ENCODE results near the gene BEGAIN.

Gene BEGAIN

DNA sequence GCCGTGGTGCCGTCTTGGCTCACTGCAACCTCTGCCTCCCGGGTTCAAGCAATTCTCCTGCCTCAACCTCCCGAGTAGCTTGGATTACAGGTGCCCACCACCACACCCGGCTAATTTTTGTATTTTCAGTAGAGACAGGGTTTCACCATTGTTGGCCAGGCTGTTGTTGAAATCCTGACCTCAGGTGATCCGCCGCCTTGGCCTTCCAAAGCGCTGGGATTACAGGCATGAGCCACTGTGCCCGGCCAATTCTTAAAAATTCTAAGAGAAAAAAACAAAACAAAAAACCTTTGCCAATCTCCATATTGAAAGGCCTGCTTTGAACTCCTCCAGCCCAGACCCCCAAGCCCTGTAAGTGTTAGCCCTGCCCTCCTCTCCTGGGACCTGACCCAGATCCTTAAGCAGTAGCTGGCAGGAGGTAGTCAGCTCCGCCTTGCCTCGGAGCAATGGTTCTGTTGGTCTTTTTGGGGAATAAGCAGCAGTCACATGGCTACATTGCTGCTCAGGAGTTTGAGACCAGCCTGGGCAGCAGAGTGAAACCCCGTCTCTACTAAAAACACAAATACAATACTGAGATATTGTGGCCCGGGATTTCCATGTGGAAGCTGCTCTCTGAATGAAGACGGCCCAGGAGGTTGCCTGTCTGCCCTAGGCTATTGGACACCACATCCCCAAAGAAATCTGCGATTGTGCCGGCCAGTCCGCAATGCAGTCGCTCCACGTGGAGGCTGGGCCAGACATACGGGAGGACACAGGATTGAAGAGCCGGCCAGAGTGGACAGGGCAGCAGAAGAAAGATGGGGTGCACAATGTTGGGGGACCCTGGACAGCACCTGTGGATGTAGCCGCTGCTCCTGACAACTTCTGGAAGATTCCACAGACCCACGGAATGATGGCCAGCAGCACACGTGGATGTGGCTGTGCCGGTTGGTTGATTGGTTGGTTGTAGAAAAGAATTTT, 28.8 kb upstream of the BEGAIN start:
- DNase-seq, result no peak

DNA sequence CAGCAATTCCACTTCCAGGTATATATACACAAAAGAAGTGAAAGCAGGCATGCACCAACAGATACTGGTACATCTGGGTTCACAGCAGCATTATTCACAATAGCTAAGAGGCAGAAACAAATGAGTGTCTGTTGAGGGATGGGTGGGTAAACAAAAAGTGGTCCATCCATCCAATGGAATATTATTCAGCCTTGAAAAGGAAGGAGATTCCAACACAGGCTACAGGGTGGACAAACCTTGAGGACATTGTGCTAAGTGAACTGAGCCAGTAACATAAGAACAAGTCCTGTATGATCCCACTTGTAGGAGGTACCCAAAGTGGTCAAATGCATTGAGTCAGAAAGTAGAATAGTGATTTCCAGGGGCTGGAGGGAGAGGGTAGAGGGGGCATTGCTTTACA, 27.6 kb upstream of the BEGAIN start:
- no peak for DNase-seq

DNA sequence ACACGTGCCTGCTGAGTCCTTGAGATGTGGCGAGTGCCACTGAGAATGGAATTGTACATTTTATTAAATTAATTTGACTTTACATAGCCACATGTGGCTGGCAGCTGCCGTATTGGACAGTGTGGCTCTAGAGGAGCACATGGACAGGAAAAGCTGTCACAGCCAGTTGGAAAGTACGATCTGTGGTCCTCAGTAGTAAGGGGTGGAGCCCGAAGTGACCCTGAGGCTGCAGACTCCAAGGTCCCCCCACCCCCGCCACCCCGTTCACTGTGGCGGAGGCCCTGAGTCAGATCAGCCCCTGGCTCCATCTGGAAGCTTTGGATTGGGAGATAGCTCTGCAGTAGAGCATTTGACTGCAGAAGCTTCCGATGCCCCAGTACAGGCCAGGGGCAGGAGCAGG, 25.8 kb upstream of the BEGAIN start:
- no peak for DNase-seq

DNA sequence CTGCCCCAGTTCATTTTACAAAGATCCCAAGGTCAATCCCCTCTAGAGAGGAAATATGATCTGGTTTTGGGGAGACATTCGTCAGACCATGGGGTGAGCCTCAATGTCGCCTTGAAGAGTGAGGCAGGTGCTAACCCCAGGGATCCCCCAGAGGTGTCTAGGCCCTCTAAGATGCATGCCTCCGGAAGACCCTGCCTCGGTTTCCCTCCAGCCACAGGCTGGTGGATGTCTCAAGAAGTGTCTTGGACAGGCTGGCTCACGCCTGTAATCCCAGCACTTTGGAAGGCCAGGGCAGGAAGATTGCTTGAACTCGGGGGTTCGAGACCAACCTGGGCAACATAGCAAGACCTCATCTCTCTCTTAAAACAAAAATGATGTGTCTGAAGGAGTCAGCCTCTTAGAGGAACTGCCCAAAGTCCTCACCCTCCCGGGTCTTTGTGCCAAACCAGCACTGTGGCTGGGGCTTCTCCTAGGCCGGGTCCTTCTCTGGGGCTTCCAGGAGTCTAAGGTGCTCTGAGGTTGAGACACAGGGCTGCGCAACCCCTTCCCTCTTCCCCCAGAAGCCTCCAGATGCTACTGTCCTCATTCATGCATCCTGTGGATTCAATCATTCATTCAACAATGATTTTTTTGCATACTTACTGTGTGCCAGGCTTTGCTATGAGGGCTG, 24.7 kb upstream of the BEGAIN start:
- DNase-seq, result no peak

DNA sequence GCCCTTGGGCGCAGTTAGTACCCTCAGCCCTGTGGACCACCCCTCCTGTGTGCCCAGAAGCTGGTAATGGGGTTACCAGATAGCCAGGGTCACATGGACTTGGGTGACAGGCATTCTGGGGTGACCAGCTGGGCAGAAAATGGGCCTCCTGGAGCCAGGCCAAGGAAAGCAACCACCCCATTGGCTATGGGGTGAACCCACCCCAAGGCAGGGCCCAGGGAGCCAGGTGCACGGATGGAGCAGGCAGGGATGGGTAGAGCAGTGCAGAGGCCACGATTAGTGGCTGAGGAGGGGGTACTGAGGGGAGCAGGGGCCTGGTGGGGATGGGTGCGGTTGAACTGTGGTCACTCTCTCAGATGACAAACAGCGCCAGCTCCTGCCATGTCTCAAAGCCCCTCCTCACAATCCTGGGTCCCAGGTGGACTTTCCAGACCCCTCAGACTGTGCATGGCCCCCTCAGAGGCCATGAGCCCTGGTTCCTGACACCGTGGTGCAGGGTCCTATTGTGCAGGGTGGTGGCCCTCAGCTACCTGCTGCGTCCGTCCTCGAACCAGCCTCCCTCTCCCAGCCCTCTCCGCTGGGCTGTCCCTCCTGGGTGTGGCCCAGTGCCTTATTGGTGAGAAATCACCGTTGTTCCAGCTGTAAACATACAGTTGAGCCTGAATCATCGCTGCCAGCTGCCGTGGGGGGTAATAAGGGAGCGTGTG, 23.4 kb upstream of the BEGAIN start:
- DNase-seq, result no peak

DNA sequence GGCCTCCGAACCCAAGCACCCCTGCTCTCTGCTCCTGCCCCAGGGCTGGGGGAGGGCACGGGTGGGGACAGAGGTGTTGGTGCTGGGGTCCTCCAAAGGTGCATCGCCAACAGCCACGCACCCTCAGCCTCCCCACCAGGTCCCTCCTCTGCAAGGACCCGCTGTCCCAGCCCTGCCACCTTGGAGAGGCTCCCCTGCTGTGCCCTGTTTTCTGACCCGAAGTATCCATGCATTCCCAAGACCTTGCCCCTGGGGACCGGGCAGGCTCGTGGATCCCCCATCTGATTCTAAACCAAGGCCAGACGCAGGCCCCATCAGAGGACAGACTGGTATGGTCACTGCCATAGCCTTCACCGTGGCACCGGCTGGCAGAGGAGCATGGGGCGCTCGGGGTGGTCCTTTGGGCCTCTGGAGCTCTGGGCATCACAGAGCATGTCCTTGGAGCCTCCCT, 22.7 kb upstream of the BEGAIN start:
- no peak for DNase-seq

DNA sequence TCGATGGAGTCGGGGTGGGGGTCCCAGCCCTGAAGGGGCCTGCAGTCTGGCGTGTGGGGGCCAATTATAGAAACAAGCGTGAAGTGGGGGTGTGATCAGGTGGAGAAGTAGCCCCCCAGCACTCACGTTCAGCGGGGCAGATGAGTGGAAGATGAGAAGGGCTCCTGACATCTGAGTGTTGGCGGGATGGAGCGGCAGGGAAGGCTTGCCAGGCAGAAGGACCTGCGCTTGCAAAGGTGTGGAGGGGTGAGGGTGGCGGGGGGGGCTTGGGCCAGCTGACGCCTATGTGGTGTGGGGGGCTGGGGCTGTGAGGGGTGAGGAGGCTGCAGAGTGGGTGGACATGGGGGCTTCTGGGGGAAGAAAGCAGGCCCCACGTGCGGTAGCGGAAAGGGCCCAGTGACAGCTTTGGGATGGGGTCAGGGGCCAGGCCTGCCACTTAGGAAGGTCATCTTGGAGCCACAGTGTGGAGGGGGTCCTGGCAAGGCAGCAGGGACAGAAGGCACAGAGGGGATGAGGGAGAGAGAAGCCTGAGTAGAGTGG, 22.2 kb upstream of the BEGAIN start:
- no peak for DNase-seq

DNA sequence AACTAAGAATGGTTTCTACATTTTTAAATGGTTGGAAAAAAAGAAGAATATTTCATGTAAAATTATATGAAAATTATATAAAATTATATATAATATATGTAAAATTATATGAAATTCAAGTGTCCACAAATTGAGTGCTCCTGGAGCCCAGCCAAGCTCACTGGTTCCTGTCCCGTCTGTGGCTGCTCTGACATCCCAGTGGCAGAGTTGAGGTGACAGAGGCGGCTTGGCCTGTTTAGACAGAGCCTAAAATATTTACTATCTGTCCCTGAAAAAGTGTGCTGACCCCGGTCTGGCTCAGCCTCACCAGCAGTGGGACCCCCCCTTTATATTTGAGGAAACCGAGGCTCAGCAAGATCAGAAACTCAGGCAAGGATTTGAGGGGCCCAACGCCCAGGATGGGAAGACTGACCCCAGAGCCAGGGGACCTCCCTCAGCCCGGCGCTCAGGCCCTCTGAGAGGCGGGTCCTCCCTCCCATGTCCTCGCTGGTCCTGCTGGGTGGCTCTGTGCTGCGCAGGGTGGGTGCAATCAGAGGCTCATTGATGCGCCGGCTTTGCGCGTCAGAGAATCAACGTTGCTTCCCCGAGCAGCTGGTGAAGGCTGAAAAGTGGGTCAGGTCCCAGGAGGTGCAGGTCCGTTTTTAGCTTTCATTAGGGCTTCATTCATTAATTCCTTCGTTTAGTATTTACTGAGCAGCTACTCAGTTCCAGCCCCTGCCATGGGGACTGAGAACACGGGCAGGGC, 21.5 kb upstream of the BEGAIN start:
- no peak for DNase-seq

DNA sequence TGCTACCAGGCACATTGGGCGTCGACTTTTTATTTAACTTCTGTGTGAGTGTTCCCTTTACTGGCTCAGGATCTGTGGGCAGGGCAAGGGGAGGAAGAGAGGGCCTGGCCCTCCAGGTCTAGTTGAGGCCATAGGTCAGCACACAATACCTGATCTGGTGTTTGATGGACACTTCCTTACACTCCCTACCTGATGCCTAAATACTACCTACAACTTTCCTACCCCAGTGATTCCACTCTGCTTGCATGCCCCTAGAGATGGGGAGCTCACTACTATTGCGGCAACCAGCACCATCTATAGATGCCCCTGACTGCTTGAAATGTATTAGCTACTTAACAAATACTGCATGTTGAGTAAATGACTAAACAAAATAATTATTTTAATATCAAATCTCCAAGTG, 20.8 kb upstream of the BEGAIN start:
- no peak for DNase-seq

DNA sequence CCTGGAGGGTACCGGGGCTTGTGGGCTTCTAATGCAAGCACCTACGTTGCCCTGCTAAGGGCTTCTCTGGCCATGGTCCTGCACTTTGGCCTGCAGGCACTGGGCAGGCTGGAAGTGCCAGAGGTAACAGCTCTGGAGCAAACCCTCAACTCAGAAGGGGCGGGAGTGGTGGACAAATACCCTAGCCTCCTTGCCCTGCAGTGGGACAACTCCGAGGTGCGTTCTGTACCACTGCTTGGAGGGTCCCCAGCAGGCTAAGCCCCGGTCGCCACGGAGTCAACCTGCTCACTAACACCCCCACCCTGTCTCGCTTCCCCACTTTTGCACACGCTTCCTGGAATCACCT, 20.4 kb upstream of the BEGAIN start:
- DNase-seq, result no peak

DNA sequence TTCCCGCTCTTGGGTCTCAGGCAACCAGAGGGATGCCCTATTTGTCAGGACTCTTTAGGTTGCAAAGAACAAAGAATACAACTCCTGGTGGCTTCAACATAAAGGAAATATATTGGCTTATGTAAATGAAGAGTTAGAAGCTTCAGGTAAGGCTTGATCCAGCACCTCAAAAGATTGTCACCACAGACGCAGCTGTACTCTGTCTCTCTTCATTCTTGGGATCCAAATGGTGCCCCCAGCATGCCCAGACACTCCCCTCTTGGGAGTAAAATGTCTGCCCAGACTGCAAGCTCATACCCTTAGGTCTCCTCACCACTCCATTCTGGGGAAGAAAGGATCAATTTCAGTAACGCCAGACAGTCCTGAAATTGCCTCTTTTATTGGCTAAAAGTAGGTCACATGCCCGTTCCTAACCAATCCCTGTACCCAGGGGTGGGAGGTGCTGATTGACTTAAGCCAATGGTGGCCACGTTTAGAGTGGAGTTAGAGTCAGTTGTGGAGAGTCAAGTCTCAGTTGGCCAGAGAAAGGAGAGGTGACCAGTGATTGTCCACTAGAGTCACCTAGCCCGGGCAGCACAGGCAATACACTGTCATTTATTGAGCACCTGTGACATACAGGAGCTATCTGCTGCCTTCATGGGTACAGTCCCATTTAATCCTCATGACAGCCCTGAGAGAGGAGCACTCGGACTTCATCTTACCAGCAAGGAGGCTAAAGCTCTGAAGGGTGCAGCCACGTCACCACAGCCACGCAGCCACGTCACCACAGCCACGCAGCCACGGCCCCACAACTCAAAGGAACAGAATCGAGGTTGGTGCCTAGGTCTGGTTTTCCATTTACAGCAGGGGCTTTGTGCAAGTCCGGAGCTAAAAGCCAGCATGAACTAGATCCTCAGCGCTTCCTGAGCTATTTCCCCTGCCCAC, 19.7 kb upstream of the BEGAIN start:
- DNase-seq, result no peak

DNA sequence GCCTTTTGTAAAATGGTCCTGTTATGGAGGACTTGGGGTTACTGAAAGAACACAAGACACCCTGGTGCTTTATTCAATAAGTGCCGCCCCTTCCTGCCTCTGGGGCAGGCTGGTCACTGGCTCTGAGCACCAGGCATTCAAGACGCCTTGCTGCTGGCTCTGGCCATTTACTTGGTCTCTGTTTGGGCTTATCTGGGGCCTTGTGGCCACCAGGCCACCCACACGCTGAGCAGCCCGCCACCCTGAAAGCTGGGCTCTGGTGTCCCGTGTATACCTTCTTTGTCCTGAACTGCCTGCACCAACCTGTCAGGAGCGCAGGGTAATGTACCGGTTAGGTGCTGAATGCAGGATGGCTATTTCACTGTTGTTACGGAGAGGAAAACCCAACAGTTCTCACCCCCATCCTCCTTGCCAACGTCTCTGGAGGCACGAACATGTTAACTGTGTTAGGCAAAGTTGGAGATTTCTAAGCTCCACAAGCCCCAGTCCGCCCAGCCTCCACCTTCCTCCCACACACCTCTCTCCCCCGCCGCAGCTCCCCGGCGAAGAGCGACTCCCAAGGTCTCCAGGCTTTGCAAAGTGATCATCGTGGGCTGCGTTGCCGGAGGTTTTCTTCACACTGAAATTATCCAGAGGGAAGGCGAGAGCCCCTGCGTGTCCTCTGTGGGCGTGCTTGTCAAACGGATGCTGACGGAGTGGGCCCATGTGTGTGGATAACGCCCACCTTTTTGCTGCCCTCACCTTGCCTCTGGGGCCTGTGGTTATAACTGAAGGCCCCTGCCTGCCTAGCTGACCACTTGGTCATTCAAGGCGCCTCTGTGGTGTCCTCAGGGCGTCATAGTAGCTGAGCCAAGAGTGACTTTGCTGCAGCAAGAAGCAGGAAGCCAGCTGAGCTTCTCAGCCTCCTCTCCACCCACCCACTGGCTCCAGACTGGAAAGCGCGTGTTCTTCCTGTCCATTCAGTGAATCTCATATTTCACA, 18.8 kb upstream of the BEGAIN start:
- DNase-seq, result no peak

DNA sequence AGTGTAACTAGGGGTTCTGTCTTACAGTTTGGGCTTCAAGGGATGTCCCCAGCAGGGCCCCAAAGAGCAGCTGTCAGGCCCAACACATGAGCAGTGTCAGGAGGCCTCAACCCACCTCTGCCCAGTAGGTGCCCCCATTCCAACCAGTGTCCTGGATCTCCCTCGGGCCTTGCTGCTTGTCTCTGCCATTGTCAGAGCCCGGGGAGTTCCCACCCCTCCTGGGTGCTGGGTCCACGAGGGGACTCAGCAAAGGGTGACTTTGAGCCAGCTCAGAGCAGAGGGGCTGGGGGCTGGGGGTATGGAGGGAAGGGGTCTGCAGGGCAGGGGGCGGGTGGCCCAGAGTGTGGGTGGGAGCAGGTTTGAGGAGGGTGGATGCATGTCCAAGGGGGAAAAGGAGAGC, 18.0 kb upstream of the BEGAIN start:
- no peak for DNase-seq

DNA sequence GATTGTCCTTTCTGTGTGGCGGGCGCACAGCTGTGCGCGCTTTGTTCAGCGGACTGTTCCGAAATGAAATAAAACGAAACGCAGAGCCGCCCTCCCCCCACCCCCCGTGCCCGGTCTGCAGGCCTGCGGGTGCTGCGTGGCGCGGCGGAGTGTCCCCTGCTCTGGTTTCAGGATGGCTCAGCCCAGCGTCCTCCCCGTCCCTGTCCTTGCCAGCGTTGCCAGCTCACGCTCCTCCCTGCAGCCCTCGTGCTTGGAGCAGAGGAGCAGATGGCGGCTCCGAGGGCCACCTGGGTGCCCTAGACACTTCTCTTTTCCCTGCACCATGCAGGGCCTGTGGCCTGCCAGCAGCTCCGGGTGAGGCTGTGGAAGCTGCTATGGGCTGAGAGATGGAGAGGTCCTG, 17.5 kb upstream of the BEGAIN start:
- no peak for DNase-seq

DNA sequence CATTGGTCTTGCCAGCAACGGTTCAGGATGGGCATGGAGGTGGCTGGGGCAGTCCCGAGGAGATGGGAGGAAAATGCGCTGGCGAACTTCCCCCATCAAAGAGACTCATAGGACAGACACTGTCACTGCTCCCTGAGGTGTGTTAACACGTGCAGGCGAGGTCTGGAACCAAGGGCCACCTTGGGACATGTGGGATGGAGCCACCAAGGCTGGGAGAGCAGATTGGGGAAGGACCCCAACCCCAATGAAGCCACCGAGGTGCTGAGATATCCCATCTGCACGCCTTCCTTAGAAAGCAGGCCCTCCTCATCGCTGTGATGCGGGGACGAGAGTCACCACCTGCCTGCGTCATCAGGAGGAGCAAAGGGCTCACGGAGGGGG, 16.9 kb upstream of the BEGAIN start:
- DNase-seq, result no peak

DNA sequence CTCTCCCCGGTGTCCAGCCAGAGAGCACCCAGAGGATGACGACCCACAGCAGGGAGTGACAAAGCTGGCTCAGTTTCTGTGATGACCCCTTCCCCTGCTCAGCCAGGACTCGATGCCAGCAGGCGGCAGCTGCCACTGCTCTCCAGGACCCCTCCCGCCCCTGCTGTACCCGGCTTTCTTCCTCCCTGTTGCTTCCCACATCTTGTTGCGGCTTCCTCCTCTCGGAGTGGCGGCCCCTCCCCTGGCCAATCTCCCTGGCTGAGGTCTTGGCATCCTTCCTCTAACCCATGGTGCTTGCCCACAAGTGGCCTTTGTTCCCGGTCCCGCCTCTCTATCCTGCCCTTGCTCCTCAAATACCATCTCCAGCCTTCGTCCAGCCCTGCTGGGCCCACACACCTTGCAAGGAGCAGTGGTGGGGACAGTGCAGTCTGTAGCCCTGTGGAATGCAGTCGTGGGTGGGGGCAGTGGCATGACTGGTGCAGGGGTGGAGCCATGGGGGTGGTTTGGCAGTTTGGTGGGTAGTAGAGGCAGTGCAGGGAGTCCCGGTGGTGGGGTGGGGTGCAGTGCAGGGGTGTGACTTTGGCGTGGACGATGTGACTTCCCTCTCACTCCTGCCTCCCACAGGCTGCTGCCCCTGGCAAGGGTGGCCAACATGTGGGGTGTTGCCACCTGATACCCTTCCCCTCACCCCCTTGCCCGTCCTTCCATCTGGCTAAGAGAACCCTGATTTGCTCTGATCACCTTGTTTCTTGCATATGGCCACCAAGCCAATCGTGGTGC, 16.3 kb upstream of the BEGAIN start:
- no peak for DNase-seq

DNA sequence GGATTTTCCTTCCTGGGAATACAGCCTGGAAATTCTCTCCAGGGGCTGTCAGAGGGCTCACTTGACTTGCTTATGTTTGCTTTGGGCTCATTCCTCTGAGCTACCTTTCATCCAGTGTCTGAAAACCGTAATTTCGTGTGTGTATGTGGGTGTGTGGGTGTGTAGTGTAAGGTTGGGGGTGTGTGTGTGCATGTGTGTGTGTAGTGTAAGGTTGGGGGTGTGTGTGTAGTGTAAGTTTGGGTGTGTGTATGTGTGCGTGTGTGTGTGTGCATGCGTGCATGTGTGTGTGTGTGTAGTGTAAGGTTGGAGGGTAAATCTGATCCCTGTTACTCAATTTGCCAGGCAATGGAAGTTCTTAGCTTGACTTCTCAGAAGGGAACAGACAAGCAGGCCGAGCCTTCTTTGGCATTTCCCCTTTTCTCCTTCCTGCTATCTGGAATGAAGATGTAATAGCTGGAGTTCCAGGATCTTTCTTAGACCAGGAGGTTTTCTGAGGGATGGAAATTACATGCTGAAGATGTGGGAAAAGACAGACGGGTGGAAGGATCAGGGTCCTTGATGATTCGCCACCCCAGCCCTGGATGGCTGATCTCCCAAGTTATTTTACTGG, 15.5 kb upstream of the BEGAIN start:
- no peak for DNase-seq

DNA sequence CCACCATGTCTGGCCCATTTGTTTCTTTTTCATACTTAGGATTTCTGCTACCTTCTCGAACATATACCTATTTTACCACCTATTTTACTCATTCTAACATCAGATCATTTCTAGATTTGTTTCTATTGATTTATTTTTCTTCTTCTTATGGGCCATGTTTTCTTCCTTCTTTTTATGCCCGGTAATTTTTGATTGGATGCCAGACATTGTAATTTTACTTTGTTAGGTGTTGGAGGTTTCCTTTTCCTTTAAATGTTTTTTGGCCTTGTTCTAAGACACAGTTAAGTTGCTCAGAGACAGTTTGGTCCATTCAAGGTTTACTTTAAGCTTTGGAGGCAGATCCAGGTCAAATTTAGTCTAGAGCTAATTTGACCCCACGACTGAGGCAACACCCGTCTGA, 14.7 kb upstream of the BEGAIN start:
- DNase-seq, result no peak

DNA sequence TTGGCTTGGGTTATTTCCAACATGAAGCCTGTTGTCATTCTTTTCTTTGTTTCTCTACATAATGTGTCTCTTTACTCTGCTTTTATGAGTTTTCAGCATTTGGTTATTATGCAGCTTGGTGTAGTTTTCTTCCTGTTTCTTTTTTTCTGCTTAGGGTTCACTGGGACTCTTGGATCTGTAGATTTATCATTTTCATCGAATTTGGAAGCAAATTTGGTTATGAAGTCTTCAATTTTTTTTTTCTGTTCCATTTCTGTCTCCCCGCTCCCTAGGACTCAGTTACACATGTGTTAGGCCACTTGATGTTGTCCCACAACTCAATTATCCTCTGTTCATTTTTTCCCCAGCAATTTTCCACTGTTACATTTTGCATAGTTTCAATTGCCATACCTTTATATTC, 13.8 kb upstream of the BEGAIN start:
- DNase-seq, result no peak

Measured in KG1 (cell line).